ENCODE measurements around the gene SPHKAP.
"Not testable (repeated sequence)": the region's sequence is repeated elsewhere in the genome, so short reads cannot be mapped to it uniquely, and the experiment has no call there.

Gene SPHKAP

DNA sequence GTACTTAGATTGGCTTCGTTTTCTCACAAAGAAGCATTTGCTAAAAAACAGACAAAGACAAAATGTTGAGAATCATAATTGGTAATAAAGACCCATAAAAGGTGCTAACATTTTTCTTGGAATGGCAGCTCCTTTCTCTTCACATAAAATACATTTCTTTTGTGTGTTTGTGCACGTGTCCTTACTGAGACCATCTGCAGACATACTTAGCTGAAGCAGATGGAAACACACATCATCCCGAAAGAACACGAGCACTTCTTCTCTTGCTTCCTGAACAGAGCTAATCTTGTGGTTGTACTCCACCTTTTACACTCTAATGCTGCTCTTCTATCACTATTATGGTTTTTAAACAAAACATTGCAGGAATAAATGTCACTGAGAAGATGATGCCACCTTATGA is 142.5 kb downstream of the SPHKAP start:
- DNase-seq: no peak

DNA sequence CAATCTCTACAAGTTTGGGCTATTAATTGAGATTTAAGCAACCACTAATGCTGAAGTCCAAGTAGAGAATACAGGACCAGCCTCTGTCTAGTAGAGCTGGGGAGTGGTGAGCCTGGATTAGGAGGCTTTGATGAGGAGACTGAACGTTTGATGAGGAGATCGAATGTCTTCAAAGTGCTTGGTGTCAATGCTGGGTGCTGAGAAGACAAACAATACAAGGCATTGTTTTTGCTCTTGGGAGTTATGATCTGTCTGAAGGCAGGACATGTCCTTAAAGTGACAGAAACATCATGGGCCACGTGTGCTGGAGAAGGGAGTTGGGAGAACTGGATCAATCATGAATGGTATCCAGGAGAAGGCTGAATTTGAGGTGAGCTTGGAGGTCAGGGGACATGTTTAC is 143.6 kb downstream of the SPHKAP start:
- no peak for DNase-seq

DNA sequence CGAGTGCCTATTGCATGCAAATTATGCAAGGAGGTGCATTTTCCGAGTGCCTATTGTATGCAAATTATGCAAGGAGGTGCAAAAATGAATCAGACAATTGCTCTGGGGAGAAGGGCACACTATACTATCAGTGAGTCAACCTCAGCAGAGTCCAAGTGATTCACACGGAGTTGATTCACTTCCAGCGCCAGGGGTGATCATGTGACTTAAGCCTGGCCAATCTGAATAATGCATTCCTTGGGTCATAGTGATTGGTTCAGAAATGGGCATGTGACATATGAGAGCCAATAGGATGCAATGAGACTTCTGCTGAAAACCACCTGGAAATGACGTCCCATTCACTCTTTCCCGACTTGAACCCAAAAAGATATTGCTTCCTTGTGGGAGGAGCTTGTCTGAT is 157.9 kb downstream of the SPHKAP start:
- no peak for DNase-seq

DNA sequence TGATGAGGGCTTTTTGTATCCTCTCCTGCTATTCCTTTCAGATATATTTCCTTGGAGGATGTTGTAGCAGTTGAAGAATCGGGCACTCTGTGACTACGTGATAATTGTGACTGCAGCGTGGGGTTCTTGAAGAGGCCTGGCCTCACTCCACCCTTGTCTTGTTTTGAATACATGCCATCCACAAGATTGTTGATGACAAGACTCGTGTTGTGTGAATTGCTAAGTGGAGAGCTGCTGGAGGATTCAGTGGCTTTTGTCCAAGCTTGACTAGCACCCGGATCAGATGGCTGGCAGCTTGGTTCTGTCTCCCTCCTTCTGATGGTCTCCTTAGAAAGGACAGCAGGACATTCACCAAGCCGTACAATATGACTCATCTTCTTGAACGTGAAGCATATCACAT is 163.2 kb downstream of the SPHKAP start:
- DNase-seq: no peak

DNA sequence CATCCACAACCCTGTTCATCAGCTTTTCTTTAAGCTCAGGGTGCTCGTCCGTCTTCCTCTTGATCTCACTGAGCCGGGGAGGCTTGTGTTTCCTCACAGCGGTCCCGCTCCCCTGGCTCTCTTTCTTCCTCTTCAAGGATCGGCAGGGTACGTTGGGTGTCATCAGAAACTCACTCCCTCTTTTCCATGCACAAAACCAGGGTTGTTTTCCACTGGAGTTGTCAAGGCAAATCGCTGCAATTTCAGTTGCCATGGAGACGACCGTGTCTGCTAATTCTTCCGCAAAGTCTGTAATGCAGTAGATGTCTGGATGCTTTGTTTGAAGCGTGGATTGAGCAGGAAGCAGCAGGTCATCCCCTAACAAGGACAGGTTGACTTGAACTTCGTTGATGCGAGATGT is 163.7 kb downstream of the SPHKAP start:
- DNase-seq: no peak

DNA sequence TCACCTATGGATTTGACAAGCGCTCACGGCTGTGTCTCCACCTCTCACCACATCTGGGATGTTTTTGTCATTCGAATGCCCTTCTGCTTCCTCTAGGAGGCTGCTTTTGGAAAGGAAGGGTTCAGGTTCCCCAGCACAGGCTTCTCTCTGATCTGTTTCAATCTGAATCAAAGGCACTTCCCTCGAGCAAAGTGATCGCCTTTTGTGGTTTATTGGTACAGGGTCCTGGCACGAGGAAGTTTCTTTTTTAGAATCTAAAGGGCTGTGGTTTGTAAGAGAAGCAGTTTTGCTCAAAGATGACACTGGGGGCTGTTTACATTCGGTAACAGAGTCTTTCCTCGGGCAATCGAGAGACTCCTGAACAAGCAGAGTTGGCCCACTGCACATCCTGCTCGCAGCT is 165.1 kb downstream of the SPHKAP start:
- DNase-seq: no peak

DNA sequence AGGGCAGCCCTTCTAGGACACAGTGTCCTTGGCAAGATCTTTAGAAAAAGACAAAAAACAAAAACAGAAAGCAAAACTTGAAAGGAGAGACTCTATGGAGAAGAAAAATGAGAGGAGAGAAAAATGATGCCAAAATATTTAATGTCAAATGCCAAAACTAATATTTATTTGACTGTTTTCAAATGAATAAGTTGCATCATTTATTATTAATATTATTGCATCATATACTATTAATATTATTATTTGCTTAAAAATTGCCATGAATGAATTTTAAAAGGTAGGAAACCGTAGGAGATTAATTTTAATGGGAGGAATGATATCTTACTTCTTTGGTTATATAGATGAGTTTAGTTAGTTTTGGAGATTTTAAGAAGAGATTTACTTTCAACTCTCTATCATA is 165.7 kb downstream of the SPHKAP start:
- no peak for DNase-seq

DNA sequence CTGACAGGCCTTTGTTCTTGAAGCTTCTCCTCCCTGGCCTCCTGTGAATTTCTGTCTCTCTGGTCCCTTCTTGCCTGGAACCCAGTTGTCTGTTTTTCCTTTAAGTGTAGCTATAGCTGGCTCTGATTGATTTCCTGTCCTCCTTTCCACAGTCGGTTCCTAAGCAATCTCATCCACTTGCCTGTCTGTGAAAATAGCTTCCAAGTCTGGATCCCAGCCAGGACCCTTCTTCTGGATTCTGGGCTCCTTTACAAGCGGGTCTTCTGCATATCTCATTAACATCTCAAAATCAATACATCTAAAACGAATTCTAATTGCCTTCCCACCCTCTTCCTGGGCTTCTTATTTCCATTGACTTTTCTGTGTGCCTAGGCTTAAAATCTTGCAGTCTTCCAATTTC is 185.1 kb downstream of the SPHKAP start:
- no peak for DNase-seq

DNA sequence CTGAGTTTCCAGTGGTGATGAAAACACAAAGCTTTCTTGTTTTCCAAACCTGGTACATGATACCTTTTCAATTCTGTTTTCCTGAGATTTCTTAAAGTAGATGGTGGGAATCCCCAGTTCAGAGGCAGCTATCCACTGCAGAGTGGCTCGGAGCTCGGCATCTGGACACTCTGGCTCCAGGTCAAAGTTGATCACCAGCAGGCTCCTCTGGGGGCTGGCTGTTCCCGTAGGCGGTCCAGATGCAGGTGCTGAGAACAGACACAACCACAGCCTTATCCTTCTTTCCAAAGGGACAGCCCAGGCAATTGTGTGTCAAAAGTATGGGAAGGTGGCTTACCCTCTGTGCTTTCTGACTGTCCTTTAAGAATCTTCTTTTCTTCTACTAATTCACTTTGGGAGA is 190.6 kb downstream of the SPHKAP start:
- no peak for DNase-seq

DNA sequence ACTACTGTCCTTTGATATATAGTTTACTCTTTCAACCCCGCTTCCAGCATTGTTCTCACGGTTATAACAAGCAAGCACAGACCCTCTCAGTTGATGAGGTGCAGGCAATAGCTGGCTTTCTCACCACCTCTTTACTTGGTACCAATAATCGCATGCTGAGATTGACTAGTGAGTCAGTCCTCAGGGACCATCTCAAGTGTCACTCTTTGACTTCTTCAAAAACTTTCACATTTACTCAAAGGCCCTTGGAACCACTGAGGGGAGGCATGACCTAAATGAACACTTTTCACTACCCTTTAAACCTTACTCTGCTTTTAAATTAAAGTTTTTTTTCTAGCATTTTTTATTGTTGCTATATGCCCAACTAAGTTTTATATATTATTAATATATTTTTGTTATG is 208.2 kb downstream of the SPHKAP start:
- no peak for DNase-seq

DNA sequence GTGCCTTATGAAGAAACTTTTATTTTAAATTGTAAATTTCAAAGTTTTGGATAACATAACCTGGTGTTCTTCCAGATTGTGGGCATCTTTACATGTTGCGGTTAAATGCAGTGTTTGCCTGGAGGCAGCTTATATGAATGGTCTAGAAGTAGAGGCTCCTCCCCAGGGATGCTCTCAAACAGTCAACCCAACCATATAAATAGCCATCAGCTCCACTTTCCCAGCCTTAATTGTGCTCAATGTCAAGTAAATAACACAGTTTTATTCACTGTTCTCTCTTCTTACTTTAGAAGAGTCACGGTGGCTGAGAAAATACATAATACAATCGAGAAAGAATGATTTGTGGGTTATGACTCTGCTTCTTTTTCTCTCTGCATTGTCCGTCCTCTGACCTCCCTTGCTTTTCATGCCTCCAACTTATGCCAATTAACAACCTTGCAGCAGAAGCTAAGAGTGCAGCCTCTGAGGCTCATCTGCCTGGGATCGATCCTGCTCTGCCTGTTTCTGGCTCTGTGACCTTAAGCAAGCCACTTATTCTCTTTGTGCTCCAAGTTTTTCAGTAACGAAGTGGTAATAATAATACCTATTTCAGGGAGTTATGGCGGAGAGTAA is 209.8 kb downstream of the SPHKAP start:
- no peak for DNase-seq

DNA sequence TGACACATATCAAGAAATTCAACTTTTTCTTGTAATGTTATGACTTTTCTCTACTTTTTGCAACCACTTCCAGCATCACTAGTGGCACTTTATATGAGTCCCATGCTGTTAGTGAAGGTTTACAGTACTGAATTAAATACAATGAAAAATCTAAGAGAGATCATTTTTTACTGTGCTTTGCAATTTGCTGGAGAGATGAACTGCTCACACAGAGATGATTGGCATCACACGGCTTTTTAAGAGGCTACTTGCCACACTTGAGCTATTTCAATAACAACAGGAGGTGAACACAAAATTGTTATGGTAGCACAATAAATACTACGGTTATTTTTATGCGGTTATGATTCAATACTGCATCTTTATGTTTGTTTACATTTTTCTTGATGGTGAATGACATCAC is 221.2 kb downstream of the SPHKAP start:
- no peak for DNase-seq

DNA sequence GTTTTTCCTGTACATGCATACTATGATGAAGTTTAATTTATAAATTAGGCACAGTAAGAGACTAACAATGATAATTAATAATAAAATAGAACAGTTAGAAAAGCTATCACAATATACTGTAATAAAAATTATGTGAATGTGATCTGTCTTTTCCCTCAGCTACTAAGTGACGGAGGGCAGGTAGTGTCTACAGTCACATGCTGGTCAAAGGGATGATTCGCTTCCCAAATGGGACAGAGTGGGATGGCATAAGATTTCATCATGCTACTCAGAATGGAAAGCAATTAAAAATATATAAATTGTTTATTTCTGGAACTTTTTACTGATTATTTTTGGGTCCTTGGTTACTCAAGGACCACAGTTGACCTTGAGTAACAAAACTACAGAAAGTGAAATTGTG is 238.5 kb downstream of the SPHKAP start:
- no peak for DNase-seq

DNA sequence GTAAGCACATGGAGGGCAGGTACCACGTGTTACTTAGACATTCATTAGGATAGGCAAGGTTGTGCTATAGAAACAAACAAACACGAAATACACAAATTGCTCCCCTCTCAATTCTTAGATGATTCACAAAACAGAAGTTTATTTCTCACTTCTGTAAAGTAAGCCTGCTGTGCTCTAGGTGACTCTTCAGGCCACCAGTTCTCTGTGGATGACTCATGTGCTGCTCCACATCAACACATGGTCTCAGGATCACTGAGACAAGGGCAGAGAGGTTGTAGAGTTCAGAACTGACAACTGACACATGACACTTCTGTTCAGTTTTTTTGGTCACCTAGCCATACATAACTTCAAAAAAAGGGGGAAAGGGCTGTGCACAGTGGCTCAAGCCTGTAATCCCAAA is 239.5 kb downstream of the SPHKAP start:
- no peak for DNase-seq

DNA sequence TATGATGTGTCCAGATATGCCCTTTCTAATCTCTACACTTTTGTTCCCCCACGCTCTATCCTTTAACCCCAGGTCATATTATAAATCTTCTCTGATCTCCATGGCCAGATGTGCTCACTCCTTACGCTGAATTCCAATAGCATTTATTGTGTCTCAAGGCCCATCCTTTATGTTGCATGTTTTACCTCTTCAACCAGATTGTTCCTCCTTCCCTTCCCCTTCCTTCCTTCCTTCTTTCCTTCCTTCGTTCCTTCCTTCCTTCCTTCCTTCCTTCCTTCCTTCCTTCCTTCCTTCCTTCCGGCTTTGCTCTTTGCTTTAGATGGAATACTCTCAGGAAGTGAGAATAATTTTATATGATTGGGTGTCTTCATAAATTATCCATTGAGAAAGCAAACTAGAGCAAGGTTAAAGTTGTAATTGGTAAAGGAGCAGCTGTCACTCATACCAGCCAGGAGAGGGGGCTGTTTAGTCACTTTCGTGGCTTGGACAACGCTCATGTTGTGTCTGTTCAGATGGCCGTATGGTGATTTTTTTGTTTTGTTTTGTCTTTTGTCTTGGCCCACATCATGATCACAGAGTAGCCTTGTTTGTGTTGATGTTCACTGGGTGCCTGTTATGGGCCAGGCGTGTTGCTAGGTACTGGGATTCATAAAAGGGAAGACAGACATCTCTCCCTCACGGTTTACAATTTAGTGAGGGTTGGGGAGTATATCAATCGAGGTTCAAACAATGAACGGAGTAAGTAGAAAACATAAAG is 242.0 kb downstream of the SPHKAP start:
- DNase-seq: peak; percentile 15

DNA sequence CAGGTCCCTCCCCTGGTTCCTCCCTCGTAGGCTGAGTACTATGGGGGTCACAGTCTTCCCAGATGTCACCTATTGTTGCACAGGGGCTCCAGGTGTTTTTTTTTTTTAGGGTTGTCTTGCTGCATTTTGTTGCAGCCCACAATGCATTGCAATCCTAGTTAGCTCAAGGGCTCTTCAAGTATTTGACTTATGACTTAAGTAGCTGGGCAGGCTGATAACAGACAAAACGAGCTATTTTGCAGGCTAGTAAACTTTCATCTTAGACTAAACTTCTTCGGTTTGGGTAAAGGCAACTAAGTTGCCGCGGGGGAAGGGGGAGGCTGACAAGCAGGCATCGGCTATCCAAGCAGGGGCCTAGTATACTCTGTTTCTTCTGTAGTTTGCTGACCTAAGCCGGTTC is 245.2 kb downstream of the SPHKAP start:
- not testable (repeated sequence) for DNase-seq

DNA sequence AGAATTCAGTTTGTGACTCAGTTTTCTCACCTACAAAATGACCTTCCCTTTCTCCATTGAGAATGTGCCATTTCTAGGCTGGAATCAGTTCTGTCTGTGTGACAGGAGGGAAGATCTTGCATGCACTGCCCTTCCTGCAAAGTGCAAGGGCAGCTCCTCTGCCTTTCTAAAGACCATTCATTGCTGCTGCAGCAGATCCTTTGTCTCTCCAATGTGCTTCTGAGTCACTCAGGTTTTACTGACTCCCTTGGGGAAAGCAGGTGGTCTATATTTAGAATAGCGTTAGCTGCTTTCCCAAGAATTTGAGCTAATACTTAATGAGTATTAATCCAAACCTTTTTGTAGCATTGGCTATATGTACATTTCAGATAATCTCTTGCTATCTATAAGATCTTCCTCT is 247.6 kb downstream of the SPHKAP start:
- DNase-seq: no peak

DNA sequence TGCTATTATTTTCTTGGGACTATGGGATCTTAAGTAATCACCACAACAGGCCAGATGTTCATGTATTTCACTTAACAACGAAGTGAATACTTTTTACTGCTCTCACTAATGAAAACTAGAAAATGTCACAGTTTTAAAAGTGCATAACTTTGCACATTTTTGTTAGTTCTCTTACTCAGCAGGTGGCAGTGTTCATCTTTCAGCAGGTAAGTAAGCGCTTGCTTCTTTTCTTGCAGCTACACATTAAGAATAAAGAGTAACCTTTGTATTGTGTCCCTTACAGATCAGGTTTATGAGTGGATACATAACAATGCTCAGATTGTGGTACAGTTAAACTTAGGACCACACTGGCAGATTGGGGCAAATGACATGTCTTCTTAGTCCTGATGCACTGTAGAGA is 249.1 kb downstream of the SPHKAP start:
- no peak for DNase-seq

DNA sequence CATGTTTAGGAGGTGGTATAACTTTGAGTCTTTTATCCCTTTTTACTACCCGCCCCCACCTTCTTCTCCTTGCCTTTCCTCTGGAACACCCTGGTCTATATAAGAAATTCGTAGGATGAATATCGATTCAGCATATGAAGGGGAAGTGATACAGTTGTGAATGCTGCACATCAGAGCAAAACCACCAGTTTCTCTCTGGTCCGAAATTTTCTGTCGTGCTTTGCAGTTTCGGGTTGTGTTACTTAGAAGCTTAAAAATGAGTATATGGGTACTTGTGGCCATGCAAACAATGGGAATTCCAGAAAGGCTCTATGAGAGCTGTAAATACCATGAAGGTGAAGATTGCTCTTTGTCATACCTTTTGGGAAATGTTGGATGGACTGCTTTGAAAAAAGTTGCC is 249.5 kb downstream of the SPHKAP start:
- no peak for DNase-seq
